ENCODE data around the gene OLFM1. TPM values are rescaled to one million over a fixed set of nuclear protein-coding genes. Genes with fewer than 3 reads are reported as not detected.

The OLFM1 gene
- total and polyA plus RNA-seq, 2 donors (not counting 1 experiment from before 2014, with no cell fraction given), result 0.07 TPM; not detected in 1

DNA sequence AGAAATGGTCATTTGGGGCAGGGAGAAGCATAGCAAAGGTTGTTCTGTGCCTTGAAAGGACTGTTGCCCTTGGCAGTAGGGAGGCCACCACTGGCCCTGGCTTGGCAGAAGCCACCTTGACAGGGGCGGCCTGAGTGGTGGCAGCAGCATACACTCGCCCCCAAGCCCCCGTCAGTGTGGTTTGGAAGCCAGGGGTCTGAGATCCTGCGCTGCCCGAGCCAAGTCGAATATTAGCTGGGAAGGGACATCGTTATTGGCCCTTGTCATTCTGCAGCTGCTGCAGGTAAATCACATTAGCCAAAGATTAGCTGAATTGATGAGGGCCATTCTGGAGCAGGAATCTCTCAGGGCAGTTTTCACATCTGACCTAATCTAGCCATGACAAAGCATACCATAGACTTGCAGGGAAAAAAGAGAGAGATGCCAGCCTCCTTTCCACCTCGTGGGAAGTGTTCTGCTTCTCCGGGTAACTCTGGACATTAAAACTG, 9.0 kb downstream of the OLFM1 start:
- H3K4me2 ChIP-seq (replicated peaks; ENCODE audit: low read depth, low read length, poor library complexity, severe bottlenecking), result no peak overlapping the region
- H4K20me1 ChIP-seq (ENCODE audit: control insufficient read depth, insufficient read depth, low read length, poor library complexity, severe bottlenecking), result no peaks in the 10 kb centered on the region
- ATAC-seq (ENCODE audit: low read depth) (no peak), DNase-seq (no peak)
- H3K79me2 ChIP-seq (ENCODE audit: control insufficient read depth, insufficient read depth, low read length), result no peaks in the 10 kb centered on the region
- no peak overlapping the region for H3K4me3 ChIP-seq (ENCODE audit: control extremely low read depth in 1 of 5, extremely low read depth in 1 of 5, insufficient read depth in 1 of 5, low read depth in 2 of 5, low read length in 4 of 5)
- H3K4me1 ChIP-seq (ENCODE audit: control insufficient read depth in 2 of 2, insufficient read depth in 2 of 2, low read length in 2 of 2), result no peaks in the 10 kb centered on the region
- ChIA-PET POLR2A (no interaction called here), CTCF (no interaction called here)
- no peak overlapping the region for H3K4me3 Mint-ChIP-seq
- no peaks in the 10 kb centered on the region for H3K4me1 Mint-ChIP-seq
- no peak for TF ChIP-seq EZH2 (IDR thresholded peaks at IDR 0.05; ENCODE audit: borderline replicate concordance, insufficient read depth, low read depth, low read length, poor library complexity, severe bottlenecking)
- TF ChIP-seq, protein P1, sequence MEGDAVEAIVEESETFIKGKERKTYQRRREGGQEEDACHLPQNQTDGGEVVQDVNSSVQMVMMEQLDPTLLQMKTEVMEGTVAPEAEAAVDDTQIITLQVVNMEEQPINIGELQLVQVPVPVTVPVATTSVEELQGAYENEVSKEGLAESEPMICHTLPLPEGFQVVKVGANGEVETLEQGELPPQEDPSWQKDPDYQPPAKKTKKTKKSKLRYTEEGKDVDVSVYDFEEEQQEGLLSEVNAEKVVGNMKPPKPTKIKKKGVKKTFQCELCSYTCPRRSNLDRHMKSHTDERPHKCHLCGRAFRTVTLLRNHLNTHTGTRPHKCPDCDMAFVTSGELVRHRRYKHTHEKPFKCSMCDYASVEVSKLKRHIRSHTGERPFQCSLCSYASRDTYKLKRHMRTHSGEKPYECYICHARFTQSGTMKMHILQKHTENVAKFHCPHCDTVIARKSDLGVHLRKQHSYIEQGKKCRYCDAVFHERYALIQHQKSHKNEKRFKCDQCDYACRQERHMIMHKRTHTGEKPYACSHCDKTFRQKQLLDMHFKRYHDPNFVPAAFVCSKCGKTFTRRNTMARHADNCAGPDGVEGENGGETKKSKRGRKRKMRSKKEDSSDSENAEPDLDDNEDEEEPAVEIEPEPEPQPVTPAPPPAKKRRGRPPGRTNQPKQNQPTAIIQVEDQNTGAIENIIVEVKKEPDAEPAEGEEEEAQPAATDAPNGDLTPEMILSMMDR (IDR thresholded peaks at IDR 0.05), result no peak
- H3K27me3 Mint-ChIP-seq, result peaks cover 62% of the 10 kb centered on the region
- H3K9me3 Mint-ChIP-seq (ENCODE audit: insufficient read depth), result peaks cover 2% of the 10 kb centered on the region
- no peak overlapping the region for H3K9ac ChIP-seq (ENCODE audit: low read length)
- no peak overlapping the region for H2AFZ ChIP-seq (ENCODE audit: insufficient read depth, low read depth, low read length, poor library complexity, severe bottlenecking)
- intact Hi-C loops (cut with micrococcal nuclease), result no loop called here
- no peaks in the 10 kb centered on the region for H3K9me3 ChIP-seq (ENCODE audit: control extremely low read depth in 1 of 3, control insufficient read depth in 2 of 3, insufficient read depth in 1 of 3, low read length in 2 of 3)
- H3K27ac Mint-ChIP-seq, result no peak overlapping the region
- 81% methylated on average over 8 of the region's 9 CpGs for WGBS (ENCODE audit: insufficient coverage)
- H3K36me3 ChIP-seq (replicated peaks in 1 of 2; ENCODE audit: control extremely low read depth in 1 of 2, control insufficient read depth in 1 of 2, extremely low read depth in 1 of 2, insufficient read depth in 2 of 2, low read length in 1 of 2), result no peaks in the 10 kb centered on the region
- H3K27ac ChIP-seq (ENCODE audit: low read length in 2 of 2), result no peak overlapping the region
- peaks cover 0 to 20% (median 2%) of the 10 kb centered on the region in 4 experiments for H3K27me3 ChIP-seq (replicated peaks in 1 of 4; ENCODE audit: control extremely low read depth in 1 of 4, control insufficient read depth in 3 of 4, insufficient read depth in 4 of 4, low read length in 3 of 4)

- H2AFZ ChIP-seq (ENCODE audit: insufficient read depth, low read depth, low read length, poor library complexity, severe bottlenecking), result no peak overlapping the region
- WGBS (ENCODE audit: insufficient coverage), result 42% methylated on average over 17 of the region's 22 CpGs
- Mint-ChIP-seq H3K27ac (no peak overlapping the region), H3K4me3 (no peak overlapping the region), H3K9me3 (ENCODE audit: insufficient read depth) (no peaks in the 10 kb centered on the region), H3K4me1 (no peaks in the 10 kb centered on the region), H3K27me3 (peaks cover 48% of the 10 kb centered on the region)
- no peak overlapping the region for H3K4me2 ChIP-seq (replicated peaks; ENCODE audit: low read depth, low read length, poor library complexity, severe bottlenecking)
- DNase-seq (no peak), ATAC-seq (ENCODE audit: low read depth) (no peak)
- H3K27ac ChIP-seq (ENCODE audit: low read length in 2 of 2), result no peak overlapping the region
- intact Hi-C loops (cut with micrococcal nuclease), result no loop called here
- H3K4me3 ChIP-seq (ENCODE audit: control extremely low read depth in 1 of 5, extremely low read depth in 1 of 5, insufficient read depth in 1 of 5, low read depth in 2 of 5, low read length in 4 of 5), result no peak overlapping the region
- TF ChIP-seq EZH2 (IDR thresholded peaks at IDR 0.05; ENCODE audit: borderline replicate concordance, insufficient read depth, low read depth, low read length, poor library complexity, severe bottlenecking), result no peak
- TF ChIP-seq, protein P1 (IDR thresholded peaks at IDR 0.05), result no peak
- no peaks in the 10 kb centered on the region for H3K4me1 ChIP-seq (ENCODE audit: control insufficient read depth in 2 of 2, insufficient read depth in 2 of 2, low read length in 2 of 2)
- CTCF ChIA-PET, result no interaction called here
- no peaks in the 10 kb centered on the region for H3K36me3 ChIP-seq (replicated peaks in 1 of 2; ENCODE audit: control extremely low read depth in 1 of 2, control insufficient read depth in 1 of 2, extremely low read depth in 1 of 2, insufficient read depth in 2 of 2, low read length in 1 of 2)
- no peaks in the 10 kb centered on the region for H3K79me2 ChIP-seq (ENCODE audit: control insufficient read depth, insufficient read depth, low read length)
- H3K9ac ChIP-seq (ENCODE audit: low read length), result no peak overlapping the region
- H3K27me3 ChIP-seq (replicated peaks in 1 of 4; ENCODE audit: control extremely low read depth in 1 of 4, control insufficient read depth in 3 of 4, insufficient read depth in 4 of 4, low read length in 3 of 4), result peaks cover 0 to 22% (median 2%) of the 10 kb centered on the region in 4 experiments
- no peaks in the 10 kb centered on the region for H3K9me3 ChIP-seq (ENCODE audit: control extremely low read depth in 1 of 3, control insufficient read depth in 2 of 3, insufficient read depth in 1 of 3, low read length in 2 of 3)
- no peaks in the 10 kb centered on the region for H4K20me1 ChIP-seq (ENCODE audit: control insufficient read depth, insufficient read depth, low read length, poor library complexity, severe bottlenecking)
- POLR2A ChIA-PET, result no interaction called here
These were observed 11.1 kb downstream of the OLFM1 start for GRCh38 chr9:135098400-135099105.
